ENCODE measurements around the gene NUMB. TPM values are rescaled to one million over a fixed set of nuclear protein-coding genes. Genes with fewer than 3 reads are reported as not detected.
A peak's percentile ranks its signal among the peaks of the same experiment; 100 is the strongest.
"Not testable (repeated sequence)": the region's sequence is repeated elsewhere in the genome, so short reads cannot be mapped to it uniquely, and the experiment has no call there.

NUMB gene
- total and polyA plus RNA-seq, 4 donors = 28.3 to 48.0 (median 32.2) TPM

GRCh38 chr14:73394317-73394716 lies 64.0 kb downstream of the NUMB start:
- no peak for DNase-seq (ENCODE audit: low read depth in 4 of 6, low spot score in 6 of 6)
- H3K27ac ChIP-seq (ENCODE audit: low read depth, low read length) = no peak overlapping the region
- no CpG with 5 or more reads among the region's 1 CpG for WGBS (ENCODE audit: insufficient coverage)
- no peak overlapping the region for H3K4me3 ChIP-seq (ENCODE audit: low read depth, low read length)
- H3K36me3 ChIP-seq (ENCODE audit: control insufficient read depth, insufficient read depth, low read length) = no peaks in the 10 kb centered on the region
- no peaks in the 10 kb centered on the region for H3K9me3 ChIP-seq (ENCODE audit: control insufficient read depth, insufficient read depth, low read length)
- no peaks in the 10 kb centered on the region for H3K27me3 ChIP-seq (ENCODE audit: control insufficient read depth, insufficient read depth, low read length)
- no peaks in the 10 kb centered on the region for H3K4me1 ChIP-seq (ENCODE audit: control insufficient read depth, insufficient read depth, low read length)

- H3K9me3 ChIP-seq (ENCODE audit: control insufficient read depth, insufficient read depth, low read length) = no peaks in the 10 kb centered on the region
- no peaks in the 10 kb centered on the region for H3K36me3 ChIP-seq (ENCODE audit: control insufficient read depth, insufficient read depth, low read length)
- no peaks in the 10 kb centered on the region for H3K27me3 ChIP-seq (ENCODE audit: control insufficient read depth, insufficient read depth, low read length)
- no peaks in the 10 kb centered on the region for H3K4me1 ChIP-seq (ENCODE audit: control insufficient read depth, insufficient read depth, low read length)
- no peak overlapping the region for H3K27ac ChIP-seq (ENCODE audit: low read depth, low read length)
- H3K4me3 ChIP-seq (ENCODE audit: low read depth, low read length) = no peak overlapping the region
- no peak for DNase-seq (ENCODE audit: low read depth in 4 of 6, low spot score in 6 of 6)
Measured at GRCh38 chr14:73393375-73393774, 65.0 kb downstream of the NUMB start.

GRCh38 chr14:73392329-73393257 lies 65.8 kb downstream of the NUMB start:
- WGBS (ENCODE audit: insufficient coverage) = 86% methylated on average over 2 of the region's 4 CpGs
- Histone ChIP-seq H3K9me3 (ENCODE audit: control insufficient read depth, insufficient read depth, low read length) (no peaks in the 10 kb centered on the region), H3K4me1 (ENCODE audit: control insufficient read depth, insufficient read depth, low read length) (no peaks in the 10 kb centered on the region), H3K36me3 (ENCODE audit: control insufficient read depth, insufficient read depth, low read length) (no peaks in the 10 kb centered on the region), H3K4me3 (ENCODE audit: low read depth, low read length) (no peak overlapping the region), H3K27ac (ENCODE audit: low read depth, low read length) (no peak overlapping the region), H3K27me3 (ENCODE audit: control insufficient read depth, insufficient read depth, low read length) (no peaks in the 10 kb centered on the region)
- no peak for DNase-seq (ENCODE audit: low read depth in 4 of 6, low spot score in 6 of 6)

DNA sequence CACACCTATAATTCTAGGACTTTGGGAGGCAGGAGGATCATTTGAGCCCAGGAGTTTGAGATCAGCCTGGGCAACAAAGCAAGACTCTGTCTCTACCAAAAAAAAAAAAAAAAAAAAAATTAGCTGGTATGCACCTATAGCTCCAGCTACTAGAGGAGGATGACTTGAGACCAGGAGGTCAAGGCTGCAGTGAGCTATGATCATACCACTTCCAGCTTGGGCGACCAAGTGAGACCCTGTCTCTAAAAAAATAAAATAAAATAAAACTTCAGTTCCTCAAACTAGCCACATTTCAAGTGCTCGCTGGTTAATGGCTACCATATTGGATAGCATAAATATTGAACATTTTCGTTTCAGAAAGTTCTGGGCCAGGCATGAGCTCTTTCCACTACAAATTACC lies 70.5 kb downstream of the NUMB start:
- DNase-seq (ENCODE audit: low read depth in 4 of 6, low spot score in 6 of 6); H3K27me3 ChIP-seq (ENCODE audit: control insufficient read depth, insufficient read depth, low read length); H3K4me3 ChIP-seq (ENCODE audit: low read depth, low read length); H3K9me3 ChIP-seq (ENCODE audit: control insufficient read depth, insufficient read depth, low read length); H3K36me3 ChIP-seq (ENCODE audit: control insufficient read depth, insufficient read depth, low read length); H3K4me1 ChIP-seq (ENCODE audit: control insufficient read depth, insufficient read depth, low read length); H3K27ac ChIP-seq (ENCODE audit: low read depth, low read length): not testable (repeated sequence)
- WGBS (ENCODE audit: insufficient coverage) = no CpG with 5 or more reads among the region's 3 CpGs

DNA sequence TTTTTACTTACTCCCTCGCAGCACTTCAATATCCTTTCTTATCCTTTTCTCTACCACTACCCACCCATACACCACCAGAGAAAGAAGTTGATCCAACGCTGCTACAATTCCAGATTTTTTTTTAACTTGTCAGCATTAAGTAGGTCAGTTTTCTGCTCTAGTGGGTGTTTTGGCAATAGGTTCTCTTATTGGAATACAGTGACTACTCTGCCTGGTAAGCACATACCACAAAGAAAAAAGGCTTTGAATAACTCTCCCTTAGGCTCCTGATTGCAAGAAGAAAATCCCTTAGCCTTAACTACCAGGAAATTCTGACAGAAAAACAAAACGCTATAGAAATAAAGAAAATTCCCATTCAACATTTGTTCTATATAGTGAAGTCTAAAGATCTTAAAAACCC lies 72.0 kb downstream of the NUMB start:
- WGBS (ENCODE audit: insufficient coverage) = no CpG with 5 or more reads among the region's 3 CpGs
- Histone ChIP-seq H3K9me3 (ENCODE audit: control insufficient read depth, insufficient read depth, low read length) (peaks cover 6% of the 10 kb centered on the region), H3K4me1 (ENCODE audit: control insufficient read depth, insufficient read depth, low read length) (no peaks in the 10 kb centered on the region), H3K27me3 (ENCODE audit: control insufficient read depth, insufficient read depth, low read length) (no peaks in the 10 kb centered on the region), H3K27ac (ENCODE audit: low read depth, low read length) (no peak overlapping the region), H3K36me3 (ENCODE audit: control insufficient read depth, insufficient read depth, low read length) (no peaks in the 10 kb centered on the region), H3K4me3 (ENCODE audit: low read depth, low read length) (no peak overlapping the region)
- DNase-seq (ENCODE audit: low read depth in 4 of 6, low spot score in 6 of 6) = peak in 3 of 6 donors; percentile 6 to 29 (median 7)

- H3K9me3 ChIP-seq (ENCODE audit: control insufficient read depth, insufficient read depth, low read length); H3K27me3 ChIP-seq (ENCODE audit: control insufficient read depth, insufficient read depth, low read length); H3K36me3 ChIP-seq (ENCODE audit: control insufficient read depth, insufficient read depth, low read length); H3K27ac ChIP-seq (ENCODE audit: low read depth, low read length); H3K4me3 ChIP-seq (ENCODE audit: low read depth, low read length); DNase-seq (ENCODE audit: low read depth in 4 of 6, low spot score in 6 of 6); H3K4me1 ChIP-seq (ENCODE audit: control insufficient read depth, insufficient read depth, low read length): not testable (repeated sequence)
- WGBS (ENCODE audit: insufficient coverage) = no CpG with 5 or more reads among the region's 4 CpGs
Measured at GRCh38 chr14:73385021-73385420, 73.3 kb downstream of the NUMB start.

- H3K9me3 ChIP-seq (ENCODE audit: control insufficient read depth, insufficient read depth, low read length) = peaks cover 6% of the 10 kb centered on the region
- H3K27ac ChIP-seq (ENCODE audit: low read depth, low read length) = no peak overlapping the region
- H3K4me3 ChIP-seq (ENCODE audit: low read depth, low read length) = no peak overlapping the region
- no peaks in the 10 kb centered on the region for H3K36me3 ChIP-seq (ENCODE audit: control insufficient read depth, insufficient read depth, low read length)
- H3K4me1 ChIP-seq (ENCODE audit: control insufficient read depth, insufficient read depth, low read length) = no peaks in the 10 kb centered on the region
- H3K27me3 ChIP-seq (ENCODE audit: control insufficient read depth, insufficient read depth, low read length) = no peaks in the 10 kb centered on the region
- WGBS (ENCODE audit: insufficient coverage) = 100% methylated on average over 1 of the region's 4 CpGs
- no peak for DNase-seq (ENCODE audit: low read depth in 4 of 6, low spot score in 6 of 6)
Measured at GRCh38 chr14:73383356-73383755, 75.0 kb downstream of the NUMB start.

- no peaks in the 10 kb centered on the region for H3K27me3 ChIP-seq (ENCODE audit: control insufficient read depth, insufficient read depth, low read length)
- 90% methylated on average over 2 of the region's 2 CpGs for WGBS (ENCODE audit: insufficient coverage)
- peaks cover 6% of the 10 kb centered on the region for H3K9me3 ChIP-seq (ENCODE audit: control insufficient read depth, insufficient read depth, low read length)
- H3K4me3 ChIP-seq (ENCODE audit: low read depth, low read length) = no peak overlapping the region
- H3K4me1 ChIP-seq (ENCODE audit: control insufficient read depth, insufficient read depth, low read length) = no peaks in the 10 kb centered on the region
- no peaks in the 10 kb centered on the region for H3K36me3 ChIP-seq (ENCODE audit: control insufficient read depth, insufficient read depth, low read length)
- H3K27ac ChIP-seq (ENCODE audit: low read depth, low read length) = no peak overlapping the region
- DNase-seq (ENCODE audit: low read depth in 4 of 6, low spot score in 6 of 6) = no peak
Measured at GRCh38 chr14:73381380-73382013, 76.8 kb downstream of the NUMB start.

- H3K27me3 ChIP-seq (ENCODE audit: control insufficient read depth, insufficient read depth, low read length) = no peaks in the 10 kb centered on the region
Measured at GRCh38 chr14:73376585-73376984, 81.8 kb downstream of the NUMB start.

GRCh38 chr14:73375861-73376260 lies 82.5 kb downstream of the NUMB start:
- WGBS (ENCODE audit: insufficient coverage) = no CpG with 5 or more reads among the region's 1 CpG
- DNase-seq (ENCODE audit: low read depth in 4 of 6, low spot score in 6 of 6) = no peak
- no peaks in the 10 kb centered on the region for H3K4me1 ChIP-seq (ENCODE audit: control insufficient read depth, insufficient read depth, low read length)
- H3K27ac ChIP-seq (ENCODE audit: low read depth, low read length) = no peak overlapping the region
- H3K4me3 ChIP-seq (ENCODE audit: low read depth, low read length) = no peak overlapping the region
- no peaks in the 10 kb centered on the region for H3K9me3 ChIP-seq (ENCODE audit: control insufficient read depth, insufficient read depth, low read length)
- no peaks in the 10 kb centered on the region for H3K36me3 ChIP-seq (ENCODE audit: control insufficient read depth, insufficient read depth, low read length)
- H3K27me3 ChIP-seq (ENCODE audit: control insufficient read depth, insufficient read depth, low read length) = no peaks in the 10 kb centered on the region

More at GRCh38 chr14:73376585-73376984, 81.8 kb downstream of the NUMB start:
- Histone ChIP-seq H3K36me3 (ENCODE audit: control insufficient read depth, insufficient read depth, low read length) (no peaks in the 10 kb centered on the region), H3K27ac (ENCODE audit: low read depth, low read length) (no peak overlapping the region), H3K4me3 (ENCODE audit: low read depth, low read length) (no peak overlapping the region), H3K9me3 (ENCODE audit: control insufficient read depth, insufficient read depth, low read length) (no peaks in the 10 kb centered on the region), H3K4me1 (ENCODE audit: control insufficient read depth, insufficient read depth, low read length) (no peaks in the 10 kb centered on the region)
- no peak for DNase-seq (ENCODE audit: low read depth in 4 of 6, low spot score in 6 of 6)
